Epidermal melanocyte (primary cell): ENCODE results near the gene HTR2A.

Experiments
- DNase-seq: peaks from one replicate; pipeline ENCODE4 v3.0.0; 2011; ENCODE audit warnings: low spot score; ENCODE audit not compliant: insufficient read length

The HTR2A gene

DNA sequence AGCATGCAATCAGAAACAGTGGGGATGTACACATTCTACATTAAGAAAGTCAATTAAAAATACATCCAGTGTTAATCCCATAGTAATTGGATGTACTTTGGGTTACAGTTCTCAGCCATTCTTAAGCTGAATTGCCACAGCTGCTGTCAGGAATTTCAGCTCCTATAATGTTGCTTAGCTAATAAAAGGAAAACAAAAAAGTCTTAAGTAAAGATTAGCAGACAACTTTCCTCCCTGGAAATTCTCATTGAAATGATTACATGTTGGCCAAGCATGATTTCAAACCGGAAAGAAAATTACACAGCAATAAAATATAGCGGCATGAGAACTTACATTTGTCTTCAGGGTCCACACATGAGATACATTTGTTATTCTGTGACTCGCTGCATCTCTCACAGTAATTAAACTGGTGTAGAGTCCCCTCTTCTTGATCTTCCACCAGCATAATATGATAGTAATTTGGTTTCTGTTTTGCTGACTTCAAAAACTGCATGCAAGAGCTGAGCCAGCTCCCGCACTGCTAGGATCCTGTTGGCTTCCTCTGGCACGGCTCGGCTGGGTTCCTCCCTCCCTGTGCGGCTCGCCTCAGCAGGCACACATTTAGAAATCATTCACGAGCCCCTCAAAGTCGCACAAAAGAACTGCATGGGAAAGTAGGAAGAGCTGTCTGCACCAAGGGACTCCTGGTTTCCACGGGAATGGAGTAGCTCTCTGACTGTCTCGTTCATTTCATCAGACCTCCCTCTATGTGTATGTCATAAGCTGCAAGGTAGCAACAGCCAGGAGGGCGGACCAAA, at the start of gene HTR2A:
Gene HTR2A, minus strand, starts transcription at position 713 of the 797 bp plus-strand sequence. CDS start 1,147 bp downstream, outside the sequence.
- no peak for DNase-seq

GRCh38 chr13:46936525-46936924, 39.7 kb upstream of the HTR2A start:
- DNase-seq: no peak

- no peak for DNase-seq
Measured at GRCh38 chr13:46934749-46935148, 37.9 kb upstream of the HTR2A start.

DNA sequence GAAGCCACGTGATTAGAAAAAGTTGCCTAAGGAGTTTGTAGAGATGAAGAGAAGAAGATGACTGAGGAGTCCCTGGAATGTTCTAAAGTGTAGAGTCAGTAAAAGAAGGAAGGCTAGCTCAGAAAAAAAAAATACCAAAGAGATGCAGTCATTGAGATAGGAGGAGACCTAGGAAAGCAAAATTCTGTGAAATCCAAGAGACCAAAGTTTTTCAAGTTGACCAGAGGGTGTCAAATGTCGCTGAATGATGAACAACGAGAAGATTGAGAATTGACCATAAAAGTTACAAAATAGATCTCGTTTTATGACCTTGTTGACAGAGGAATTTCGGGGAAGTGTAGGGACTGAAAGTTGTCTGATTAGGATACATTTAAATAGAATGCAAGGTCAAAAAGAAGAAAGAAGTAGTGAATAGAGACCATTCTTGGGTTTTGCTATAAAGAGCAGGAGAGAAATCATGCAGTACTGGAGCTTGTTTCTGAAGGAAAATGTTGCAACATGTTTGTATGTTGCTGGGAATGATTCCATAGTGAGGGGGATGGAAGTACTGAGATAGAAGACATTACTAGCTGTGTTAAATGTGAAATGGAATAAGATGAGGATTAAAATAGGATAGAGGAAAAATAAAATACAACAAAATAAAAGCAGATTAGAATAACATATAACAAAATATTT, 30.2 kb upstream of the HTR2A start:
- DNase-seq: no peak

- no peak for DNase-seq
Measured at GRCh38 chr13:46925486-46925885, 28.6 kb upstream of the HTR2A start.

- no peak for DNase-seq
Measured at GRCh38 chr13:46914341-46914740, 17.5 kb upstream of the HTR2A start.

- no peak for DNase-seq
Measured at GRCh38 chr13:46913757-46914156, 16.9 kb upstream of the HTR2A start.

- DNase-seq: no peak
Measured at GRCh38 chr13:46909042-46909441, 12.2 kb upstream of the HTR2A start.

GRCh38 chr13:46908501-46908900, 11.6 kb upstream of the HTR2A start:
- DNase-seq: no peak

- no peak for DNase-seq
Measured at GRCh38 chr13:46906405-46906804, 9.6 kb upstream of the HTR2A start.

DNA sequence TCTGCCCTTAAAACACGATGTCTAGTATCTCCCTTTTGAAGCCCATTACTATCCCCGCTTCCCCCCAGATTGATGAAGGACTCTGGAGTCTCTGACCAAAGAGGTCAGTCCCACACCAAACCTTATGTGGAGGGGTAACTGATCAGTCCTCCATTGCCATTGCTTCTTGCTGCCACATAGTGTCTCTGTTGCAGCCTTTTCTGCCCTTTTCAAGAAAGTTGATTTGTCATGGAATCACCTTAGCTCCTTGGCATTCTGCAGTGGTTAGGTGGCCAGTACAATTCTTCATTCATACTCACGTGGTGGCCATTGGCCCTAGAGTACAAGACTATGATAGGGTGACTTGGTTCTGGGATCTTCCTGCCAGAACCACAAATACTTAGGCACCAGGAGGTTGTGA, 8.4 kb upstream of the HTR2A start:
- no peak for DNase-seq

DNA sequence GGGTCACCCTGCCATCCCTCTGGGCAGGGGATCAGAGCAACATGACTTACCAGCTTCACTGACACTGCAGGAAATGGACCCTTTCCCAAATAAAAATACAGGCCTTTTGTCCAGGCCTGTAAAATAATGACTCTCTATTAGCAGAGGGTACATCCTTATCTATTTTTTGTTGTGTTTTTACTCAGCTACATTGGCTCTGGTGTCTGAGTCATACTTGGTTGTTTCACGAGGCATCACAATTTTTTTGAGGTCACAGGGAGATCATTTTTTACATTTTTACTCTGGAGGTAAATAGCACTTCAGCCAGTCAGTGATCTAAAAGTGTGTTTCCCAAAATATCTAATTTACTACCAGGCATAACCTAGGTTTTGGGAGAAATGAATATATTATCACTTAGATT, 6.9 kb upstream of the HTR2A start:
- DNase-seq: no peak

GRCh38 chr13:46901721-46902120, 4.9 kb upstream of the HTR2A start:
- DNase-seq: no peak

- no peak for DNase-seq
Measured at GRCh38 chr13:46899801-46900200, 2.9 kb upstream of the HTR2A start.

DNA sequence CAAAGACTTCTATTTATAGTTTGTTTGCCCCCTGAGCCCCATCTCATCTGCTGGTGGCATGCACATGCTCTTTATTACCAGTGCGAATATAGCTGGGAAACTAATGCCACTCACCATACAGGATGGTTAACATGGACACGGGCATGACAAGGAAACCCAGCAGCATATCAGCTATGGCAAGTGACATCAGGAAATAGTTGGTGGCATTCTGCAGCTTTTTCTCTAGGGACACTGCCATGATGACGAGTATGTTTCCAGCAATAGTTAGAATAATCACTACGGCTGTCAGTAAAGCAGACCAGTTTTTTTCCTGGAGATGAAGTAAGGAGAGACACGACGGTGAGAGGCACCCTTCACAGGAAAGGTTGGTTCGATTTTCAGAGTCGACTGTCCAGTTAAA, 1.5 kb downstream of the HTR2A start:
- DNase-seq: no peak

GRCh38 chr13:46894568-46894967, 2.3 kb downstream of the HTR2A start:
- DNase-seq: no peak

- peak; percentile 64 for DNase-seq
Measured at GRCh38 chr13:46893798-46894560, 2.9 kb downstream of the HTR2A start.

DNA sequence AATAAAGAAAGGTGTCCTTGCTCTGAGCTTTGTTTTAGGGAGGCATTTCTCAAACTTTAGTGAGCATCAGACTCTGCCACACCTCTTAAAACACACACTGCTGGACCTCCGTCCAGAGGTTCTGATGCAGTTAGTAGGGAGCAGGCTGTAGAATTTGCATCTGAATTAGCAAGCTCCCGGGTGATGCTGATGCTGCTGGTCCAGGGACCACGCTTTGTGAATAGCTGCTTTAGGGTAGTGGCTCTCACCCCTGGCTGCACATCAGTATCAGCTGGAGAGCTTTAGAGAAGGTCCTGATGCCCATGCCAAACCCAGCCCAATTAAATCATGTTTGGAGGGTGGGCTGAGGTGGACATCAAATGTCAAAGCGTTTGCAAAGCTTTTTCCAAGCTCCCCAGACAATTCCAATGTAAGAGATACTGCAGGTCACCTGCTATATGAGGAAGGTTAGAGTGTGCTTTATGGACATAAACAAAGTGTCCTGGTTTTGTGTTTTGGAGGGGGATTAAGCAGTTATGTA, 3.6 kb downstream of the HTR2A start:
- no peak for DNase-seq

GRCh38 chr13:46885018-46885417, 11.8 kb downstream of the HTR2A start:
- no peak for DNase-seq

DNA sequence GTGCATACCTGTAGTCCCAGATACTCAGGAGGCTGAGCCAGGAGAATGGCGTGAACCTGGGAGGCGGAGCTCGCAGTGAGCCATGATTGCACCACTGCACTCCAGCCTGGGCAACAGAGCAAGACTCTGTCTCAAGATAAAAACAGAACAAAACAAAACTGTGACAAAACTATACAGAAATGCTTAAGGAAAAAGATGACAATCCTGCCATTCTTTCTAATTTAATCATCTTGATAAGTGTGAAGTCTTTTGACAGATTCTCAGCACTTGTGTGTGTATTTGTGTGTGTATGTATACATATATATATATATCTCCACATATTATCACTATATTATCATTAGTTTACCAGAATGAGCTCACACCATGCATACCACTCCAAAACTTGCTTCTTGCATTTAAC, 12.3 kb downstream of the HTR2A start:
- DNase-seq: no peak

DNA sequence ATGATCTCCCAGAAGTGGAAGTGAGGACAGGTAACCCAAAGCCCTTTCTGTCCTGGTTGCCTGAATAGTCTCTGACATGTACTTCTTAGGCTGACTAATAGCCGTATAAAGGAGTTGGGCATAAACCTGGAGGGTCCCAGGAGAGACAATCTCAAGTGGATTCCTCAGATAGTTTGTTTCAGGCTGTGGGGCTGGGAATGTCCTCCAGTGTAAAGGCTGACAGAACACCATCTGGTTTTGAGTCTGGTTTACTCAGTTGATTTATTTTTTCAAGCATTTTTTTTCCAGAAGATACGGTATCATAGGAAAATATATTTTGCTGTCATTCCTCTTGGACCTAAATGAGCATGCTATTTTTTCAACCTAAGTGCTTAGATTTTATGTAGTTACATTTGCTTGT, 15.2 kb downstream of the HTR2A start:
- no peak for DNase-seq

- no peak for DNase-seq
Measured at GRCh38 chr13:46874006-46874405, 22.8 kb downstream of the HTR2A start.
